Activated naive CD4-positive, alpha-beta T cell treated with anti-CD3 and anti-CD28 coated beads, Interleukin-2, amount 50 U/mL, for 72 hours (primary cell): Measurements from ENCODE around the gene E4F1. TPM values are rescaled to one million over a fixed set of nuclear protein-coding genes. Genes with fewer than 3 reads are reported as not detected.
"Not testable (repeated sequence)": the region's sequence is repeated elsewhere in the genome, so short reads cannot be mapped to it uniquely, and the experiment has no call there.

Experiments used
- ATAC-seq, 2 donors: fragments of 150-1000 bp; cut with Tn5 transposase; 2 replicates each; pipeline ENCODE4 v1.10.0; 2021; ENCODE audit warnings: mild to moderate bottlenecking in 2 of 2, moderate library complexity in 2 of 2
- DNase-seq, 2 donors: peaks; one replicate each; pipeline ENCODE4 v3.0.0; 2021 to 2022; ENCODE audit warnings: low spot score in 2 of 2
- H3K27ac Mint-ChIP-seq, 2 donors: one replicate each; pipeline ENCODE4 v1.8.0; 2022; ENCODE audit warnings: mild to moderate bottlenecking in 2 of 2, mixed read lengths in 2 of 2
- H3K36me3 Mint-ChIP-seq, 2 donors: one replicate each; pipeline ENCODE4 v1.8.0; 2022; ENCODE audit warnings: mixed read lengths in 2 of 2
- H3K9me3 Mint-ChIP-seq, 2 donors: one replicate each; pipeline ENCODE4 v1.8.0; 2022; ENCODE audit warnings: mixed read lengths in 2 of 2
- total RNA-seq, 2 donors: library from RNA; stranded (reverse); gene quantifications; one replicate each; pipeline ENCODE4 v1.2.3, GENCODE V29; 2022

Gene E4F1
- total RNA-seq, 2 donors from 2014 or later = 19.0 to 22.5 TPM

GRCh38 chr16:2232094-2232990 is 9.0 kb downstream of the E4F1 start:
- no peak for DNase-seq
- no peak for ATAC-seq
- Mint-ChIP-seq H3K27ac (no peak overlapping the region), H3K36me3 (peaks cover 0 to 12% of the 10 kb centered on the region in 2 donors), H3K9me3 (no peaks in the 10 kb centered on the region)

DNA sequence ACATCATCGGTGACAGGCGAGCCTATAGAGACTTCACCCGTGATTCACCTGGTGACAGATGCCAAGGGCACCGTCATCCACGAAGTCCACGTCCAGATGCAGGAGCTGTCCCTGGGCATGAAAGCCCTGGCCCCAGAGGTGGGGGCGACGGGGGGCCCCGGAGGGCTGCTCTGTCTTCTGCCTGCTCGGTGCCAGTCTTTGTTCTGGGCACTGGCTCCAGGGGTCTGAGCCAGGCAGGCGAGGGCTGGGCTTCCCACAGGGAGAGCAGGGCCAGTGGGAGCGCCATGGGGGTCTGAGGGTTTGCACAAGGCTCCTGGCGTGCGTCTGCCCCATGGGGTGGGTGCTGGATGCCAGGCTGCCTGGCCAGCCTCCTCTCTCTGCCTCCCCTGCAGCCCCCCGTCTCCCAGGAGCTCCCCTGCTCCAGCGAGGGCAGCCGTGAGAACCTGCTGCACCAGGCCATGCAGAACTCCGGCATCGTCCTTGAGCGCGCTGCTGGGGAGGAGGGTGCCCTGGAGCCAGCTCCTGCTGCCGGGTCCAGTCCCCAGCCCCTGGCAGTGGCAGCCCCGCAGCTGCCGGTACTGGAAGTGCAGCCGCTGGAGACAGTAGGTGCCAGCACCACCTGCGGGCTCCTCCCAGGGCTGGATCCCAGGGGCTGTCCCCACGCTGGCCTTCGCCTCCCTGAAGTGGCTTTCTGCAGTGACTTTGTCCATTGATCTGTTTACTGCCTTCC is 9.8 kb downstream of the E4F1 start:
- ATAC-seq (no peak), DNase-seq (no peak)
- Mint-ChIP-seq H3K27ac (no peak overlapping the region), H3K36me3 (peaks cover 0 to 12% of the 10 kb centered on the region in 2 donors), H3K9me3 (no peaks in the 10 kb centered on the region)

GRCh38 chr16:2233872-2234812 is 10.8 kb downstream of the E4F1 start:
- DNase-seq = no peak
- no peak for ATAC-seq
- no peaks in the 10 kb centered on the region for H3K9me3 Mint-ChIP-seq
- H3K36me3 Mint-ChIP-seq = peaks cover 0 to 12% of the 10 kb centered on the region in 2 donors
- H3K27ac Mint-ChIP-seq = no peak overlapping the region

- DNase-seq (no peak), ATAC-seq (no peak)
- no peaks in the 10 kb centered on the region for H3K9me3 Mint-ChIP-seq
- no peak overlapping the region for H3K27ac Mint-ChIP-seq
- H3K36me3 Mint-ChIP-seq = peaks cover 0 to 8% of the 10 kb centered on the region in 2 donors
Observed at GRCh38 chr16:2234813-2235170, 11.4 kb downstream of the E4F1 start.

DNA sequence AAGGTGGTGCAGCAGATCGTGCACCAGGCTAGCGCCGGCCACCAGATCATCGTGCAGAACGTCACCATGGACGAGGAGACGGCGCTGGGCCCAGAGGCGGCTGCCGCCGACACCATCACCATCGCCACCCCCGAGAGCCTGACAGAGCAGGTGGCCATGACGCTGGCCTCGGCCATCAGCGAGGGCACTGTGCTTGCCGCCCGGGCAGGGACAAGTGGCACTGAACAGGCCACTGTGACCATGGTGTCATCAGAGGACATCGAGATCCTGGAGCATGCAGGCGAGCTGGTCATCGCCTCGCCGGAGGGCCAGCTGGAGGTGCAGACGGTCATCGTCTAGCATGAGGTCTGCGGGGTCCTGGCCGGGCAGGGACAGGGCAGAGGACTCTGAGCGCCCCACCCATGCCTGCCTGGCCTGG is 11.9 kb downstream of the E4F1 start:
- Mint-ChIP-seq H3K27ac (no peak overlapping the region), H3K36me3 (peaks cover 0 to 5% of the 10 kb centered on the region in 2 donors), H3K9me3 (no peaks in the 10 kb centered on the region)
- DNase-seq = no peak
- no peak for ATAC-seq

GRCh38 chr16:2235695-2236336 is 12.4 kb downstream of the E4F1 start:
- peaks cover 0 to 5% of the 10 kb centered on the region in 2 donors for H3K36me3 Mint-ChIP-seq
- peak in 1 of 2 donors; percentile 2 for ATAC-seq
- no peak for DNase-seq

GRCh38 chr16:2236337-2237101 is 13.1 kb downstream of the E4F1 start, which contains the start of gene DNASE1L2:
Gene DNASE1L2 (plus strand): TSS chr16:2236444. CDS start chr16:2236817, 373 bp downstream.
- Mint-ChIP-seq H3K9me3 (no peaks in the 10 kb centered on the region), H3K36me3 (peaks cover 0 to 5% of the 10 kb centered on the region in 2 donors), H3K27ac (no peak within 1 kb of the TSS)
- ATAC-seq (peak in 1 of 2 donors; percentile 12), DNase-seq (no peak)

More at GRCh38 chr16:2235695-2236336, 12.4 kb downstream of the E4F1 start:
- H3K9me3 Mint-ChIP-seq = no peaks in the 10 kb centered on the region
- no peak overlapping the region for H3K27ac Mint-ChIP-seq

DNA sequence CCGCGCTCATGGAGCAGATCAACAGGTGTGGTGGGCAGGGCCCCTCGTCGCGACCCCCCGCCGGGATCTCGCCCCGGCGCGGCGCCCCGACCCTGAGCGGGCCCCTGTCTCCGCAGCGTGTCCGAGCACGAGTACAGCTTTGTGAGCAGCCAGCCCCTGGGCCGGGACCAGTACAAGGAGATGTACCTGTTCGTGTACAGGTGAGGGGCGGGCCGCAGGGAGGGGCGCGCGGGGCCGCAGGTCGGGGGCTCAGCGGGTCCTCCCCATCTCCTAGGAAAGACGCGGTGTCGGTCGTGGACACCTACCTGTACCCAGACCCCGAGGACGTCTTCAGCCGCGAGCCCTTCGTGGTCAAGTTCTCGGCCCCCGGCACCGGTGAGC is 13.7 kb downstream of the E4F1 start:
- ATAC-seq (no peak), DNase-seq (no peak)
- H3K36me3 Mint-ChIP-seq = peaks cover 0 to 5% of the 10 kb centered on the region in 2 donors
- H3K27ac Mint-ChIP-seq = no peak overlapping the region
- H3K9me3 Mint-ChIP-seq = no peaks in the 10 kb centered on the region

- ATAC-seq = no peak
- Mint-ChIP-seq H3K36me3 (peaks cover 0 to 9% of the 10 kb centered on the region in 2 donors), H3K27ac (no peak overlapping the region), H3K9me3 (no peaks in the 10 kb centered on the region)
- no peak for DNase-seq
Observed at GRCh38 chr16:2237493-2238149, 14.2 kb downstream of the E4F1 start.

GRCh38 chr16:2238150-2238837 is 14.9 kb downstream of the E4F1 start:
- H3K27ac Mint-ChIP-seq = no peak overlapping the region
- no peak for DNase-seq
- H3K9me3 Mint-ChIP-seq = no peaks in the 10 kb centered on the region
- no peak for ATAC-seq
- peaks cover 0 to 9% of the 10 kb centered on the region in 2 donors for H3K36me3 Mint-ChIP-seq

GRCh38 chr16:2238838-2239675 is 15.7 kb downstream of the E4F1 start:
- ATAC-seq = no peak
- no peak for DNase-seq
- H3K9me3 Mint-ChIP-seq = no peaks in the 10 kb centered on the region
- no peak overlapping the region for H3K27ac Mint-ChIP-seq
- H3K36me3 Mint-ChIP-seq = peaks cover 0 to 9% of the 10 kb centered on the region in 2 donors

DNA sequence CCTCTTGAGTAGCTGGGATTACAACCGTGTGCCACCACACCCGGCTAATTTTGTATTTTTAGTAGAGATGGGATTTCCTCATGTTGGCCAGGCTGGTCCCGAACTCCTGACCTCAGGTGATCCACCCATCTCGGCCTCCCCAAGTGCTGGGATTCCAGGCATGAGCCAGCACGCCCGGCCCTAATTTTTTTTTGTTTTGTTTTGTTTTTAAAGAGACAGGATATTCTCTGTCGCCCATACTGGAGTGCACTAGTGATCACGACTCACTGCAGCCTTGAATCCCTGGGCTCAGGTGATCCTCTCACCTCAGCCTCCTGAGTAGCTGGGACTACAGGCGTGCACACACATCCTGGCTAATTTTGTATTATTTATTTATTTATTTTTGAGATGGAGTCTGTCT is 16.9 kb downstream of the E4F1 start:
- ATAC-seq, H3K9me3 Mint-ChIP-seq, H3K36me3 Mint-ChIP-seq, DNase-seq, H3K27ac Mint-ChIP-seq: not testable (repeated sequence)

GRCh38 chr16:2242598-2242997 is 19.2 kb downstream of the E4F1 start:
- Mint-ChIP-seq H3K27ac (peak overlapping the region in 1 of 2 donors; percentile 11), H3K36me3 (peaks cover 0 to 4% of the 10 kb centered on the region in 2 donors)

More at GRCh38 chr16:2242598-2242997, 19.2 kb downstream of the E4F1 start:
- ATAC-seq = no peak
- no peaks in the 10 kb centered on the region for H3K9me3 Mint-ChIP-seq
- no peak for DNase-seq
